ENCODE measurements around the gene CALY.

The CALY gene

GRCh38 chr10:133354672-133355240 is 18.1 kb upstream of the CALY start:
- Mint-ChIP-seq H3K4me3 (no peak overlapping the region), H3K4me1 (no peaks in the 10 kb centered on the region), H3K27ac (no peak overlapping the region), H3K27me3 (ENCODE audit: low read depth, poor library complexity) (no peaks in the 10 kb centered on the region), H3K36me3 (ENCODE audit: low read depth) (no peaks in the 10 kb centered on the region), H3K9me3 (no peaks in the 10 kb centered on the region)
- TF ChIP-seq CTCF (IDR thresholded peaks at IDR 0.05) = no peak
- no peak for DNase-seq

- peaks cover 3% of the 10 kb centered on the region for H3K4me1 Mint-ChIP-seq
- no peak for DNase-seq
- H3K27ac Mint-ChIP-seq = no peak overlapping the region
- no peaks in the 10 kb centered on the region for H3K9me3 Mint-ChIP-seq
- no peak overlapping the region for H3K4me3 Mint-ChIP-seq
- no peaks in the 10 kb centered on the region for H3K27me3 Mint-ChIP-seq (ENCODE audit: low read depth, poor library complexity)
- TF ChIP-seq CTCF (IDR thresholded peaks at IDR 0.05) = no peak
- H3K36me3 Mint-ChIP-seq (ENCODE audit: low read depth) = no peaks in the 10 kb centered on the region
Measured at GRCh38 chr10:133353988-133354605, 17.4 kb upstream of the CALY start.

GRCh38 chr10:133353202-133353959 is 16.7 kb upstream of the CALY start:
- no peak for DNase-seq
- H3K9me3 Mint-ChIP-seq = no peaks in the 10 kb centered on the region

GRCh38 chr10:133351408-133352318 is 15.0 kb upstream of the CALY start:
- Mint-ChIP-seq H3K27me3 (ENCODE audit: low read depth, poor library complexity) (peaks cover 4% of the 10 kb centered on the region), H3K27ac (no peak overlapping the region), H3K4me1 (peaks cover 6% of the 10 kb centered on the region), H3K9me3 (no peaks in the 10 kb centered on the region), H3K4me3 (no peak overlapping the region), H3K36me3 (ENCODE audit: low read depth) (no peaks in the 10 kb centered on the region)
- DNase-seq = no peak
- no peak for TF ChIP-seq CTCF (IDR thresholded peaks at IDR 0.05)

More at GRCh38 chr10:133353202-133353959, 16.7 kb upstream of the CALY start:
- H3K27ac Mint-ChIP-seq = no peak overlapping the region
- no peak for TF ChIP-seq CTCF (IDR thresholded peaks at IDR 0.05)
- no peak overlapping the region for H3K4me3 Mint-ChIP-seq
- H3K36me3 Mint-ChIP-seq (ENCODE audit: low read depth) = no peaks in the 10 kb centered on the region
- peaks cover 6% of the 10 kb centered on the region for H3K4me1 Mint-ChIP-seq
- H3K27me3 Mint-ChIP-seq (ENCODE audit: low read depth, poor library complexity) = no peaks in the 10 kb centered on the region

- no peak overlapping the region for H3K4me3 Mint-ChIP-seq
- no peaks in the 10 kb centered on the region for H3K36me3 Mint-ChIP-seq (ENCODE audit: low read depth)
- peaks cover 6% of the 10 kb centered on the region for H3K4me1 Mint-ChIP-seq
- no peak for TF ChIP-seq CTCF (IDR thresholded peaks at IDR 0.05)
- no peak overlapping the region for H3K27ac Mint-ChIP-seq
- DNase-seq = no peak
- peaks cover 10% of the 10 kb centered on the region for H3K27me3 Mint-ChIP-seq (ENCODE audit: low read depth, poor library complexity)
- no peaks in the 10 kb centered on the region for H3K9me3 Mint-ChIP-seq
Measured at GRCh38 chr10:133350950-133351329, 14.2 kb upstream of the CALY start.
